B cell (primary cell): ENCODE data around the gene JPH3. TPM values are rescaled to one million over a fixed set of nuclear protein-coding genes. Genes with fewer than 3 reads are reported as not detected.

Experiments
- ATAC-seq: fragments of 200-7000 bp; cut with Tn5 transposase; one replicate; pipeline ENCODE4 v1.10.0; 2021; ENCODE audit warnings: low read depth, mild to moderate bottlenecking, moderate number of reproducible peaks, moderate library complexity
- CTCF ChIA-PET: fragments of 350-600 bp; sonication (Branson Sonifier 250); formaldehyde crosslinking; loops from one replicate; lab custom pipeline; 2021; ENCODE audit warnings: antibody characterized with exemption, inconsistent platforms; lab: Charles Lee
- POLR2A ChIA-PET: fragments of 350-600 bp; sonication (Branson Sonifier 250); formaldehyde crosslinking; loops from one replicate; lab custom pipeline; 2021; ENCODE audit warnings: antibody characterized with exemption; lab: Charles Lee
- DNase-seq: peaks from one replicate; pipeline ENCODE4 v3.0.0; 2013
- H2AFZ ChIP-seq: 2 replicates; pipeline ENCODE4 v1.6.1; 2012; ENCODE audit warnings: mild to moderate bottlenecking, low read depth, low read length; ENCODE audit not compliant: insufficient read depth, poor library complexity, severe bottlenecking
- H3K27ac ChIP-seq, 2 donors: 1 replicate in 1 of 2; 2 replicates in 1 of 2; pipeline ENCODE4 v1.5.1; 2012 to 2013; ENCODE audit warnings: low read length in 2 of 2, mild to moderate bottlenecking in 2 of 2, moderate library complexity in 1 of 2
- H3K27me3 ChIP-seq, 4 experiments: fragments of 200-600 bp in 1 of 4; sonication (generic) in 1 of 4; replicated peaks in 1 of 4; 1 replicate in 2 of 4; 2 replicates in 2 of 4; pipeline versions ENCODE4 v1.6.1 to v1.7.0; 2013 to 2016; ENCODE audit warnings: low read length in 3 of 4, mild to moderate bottlenecking in 2 of 4, mixed read lengths in 1 of 4, moderate library complexity in 1 of 4; ENCODE audit not compliant: insufficient read depth in 4 of 4, control insufficient read depth in 3 of 4; ENCODE audit errors: control extremely low read depth in 1 of 4
- H3K36me3 ChIP-seq, 2 experiments: replicated peaks in 1 of 2; 1 replicate in 1 of 2; 2 replicates in 1 of 2; pipeline versions ENCODE4 v1.6.1 to v1.7.1; 2013; ENCODE audit warnings: low read length in 1 of 2; ENCODE audit not compliant: insufficient read depth in 2 of 2, control insufficient read depth in 1 of 2; ENCODE audit errors: control extremely low read depth in 1 of 2, extremely low read depth in 1 of 2
- H3K4me1 ChIP-seq, 2 donors: fragments of 200-600 bp in 1 of 2; sonication (generic) in 1 of 2; 1 replicate in 1 of 2; 2 replicates in 1 of 2; pipeline versions ENCODE4 v1.5.1 to v1.6.1; 2013 to 2017; ENCODE audit warnings: low read length in 2 of 2; ENCODE audit not compliant: control insufficient read depth in 2 of 2, insufficient read depth in 2 of 2
- H3K4me2 ChIP-seq: replicated peaks from 2 replicates; pipeline ENCODE3; 2012; ENCODE audit warnings: mild to moderate bottlenecking, low read depth, low read length; ENCODE audit not compliant: poor library complexity, severe bottlenecking
- H3K4me3 ChIP-seq, 5 experiments: fragments of 200-600 bp in 1 of 5; sonication (generic) in 1 of 5; 1 replicate in 3 of 5; 2 replicates in 2 of 5; pipeline versions ENCODE4 v1.5.1 to v1.7.0; 2011 to 2016; ENCODE audit warnings: low read length in 4 of 5, mild to moderate bottlenecking in 4 of 5, low read depth in 2 of 5, control low read depth in 1 of 5, moderate library complexity in 1 of 5; ENCODE audit not compliant: insufficient read depth in 1 of 5; ENCODE audit errors: control extremely low read depth in 1 of 5, extremely low read depth in 1 of 5
- H3K79me2 ChIP-seq: fragments of 200-600 bp; sonication (generic); one replicate; pipeline ENCODE4 v1.6.0; 2016; ENCODE audit warnings: low read length; ENCODE audit not compliant: control insufficient read depth, insufficient read depth
- H3K9ac ChIP-seq: fragments of 200-600 bp; sonication (generic); 2 replicates; pipeline ENCODE4 v1.6.1; 2017; ENCODE audit warnings: mild to moderate bottlenecking, low read length, moderate library complexity
- H3K9me3 ChIP-seq, 3 donors: one replicate each; pipeline versions ENCODE4 v1.6.1 to v1.7.1; 2013; ENCODE audit warnings: low read length in 2 of 3; ENCODE audit not compliant: control insufficient read depth in 2 of 3, insufficient read depth in 1 of 3; ENCODE audit errors: control extremely low read depth in 1 of 3
- H4K20me1 ChIP-seq: 2 replicates; pipeline ENCODE4 v1.6.0; 2012; ENCODE audit warnings: mild to moderate bottlenecking, low read length; ENCODE audit not compliant: insufficient read depth, control insufficient read depth, poor library complexity, severe bottlenecking
- H3K27ac Mint-ChIP-seq: one replicate; pipeline ENCODE4 v1.8.0; 2021; ENCODE audit warnings: mixed read lengths
- H3K27me3 Mint-ChIP-seq: one replicate; pipeline ENCODE4 v1.8.0; 2021; ENCODE audit warnings: mixed read lengths
- H3K4me1 Mint-ChIP-seq: one replicate; pipeline ENCODE4 v1.8.0; 2021; ENCODE audit warnings: mixed read lengths
- H3K4me3 Mint-ChIP-seq: one replicate; pipeline ENCODE4 v1.8.0; 2021; ENCODE audit warnings: mixed read lengths
- H3K9me3 Mint-ChIP-seq: one replicate; pipeline ENCODE4 v1.8.0; 2022; ENCODE audit warnings: mixed read lengths; ENCODE audit not compliant: insufficient read depth
- CTCF ChIP-seq: fragments of 200-600 bp; IDR thresholded peaks from one replicate; pipeline ENCODE4 v1.8.0; 2022; ENCODE audit warnings: antibody characterized with exemption, mild to moderate bottlenecking
- EZH2 ChIP-seq: IDR thresholded peaks from 2 replicates; pipeline ENCODE4 v1.6.1; 2012; ENCODE audit warnings: borderline replicate concordance, low read depth, mild to moderate bottlenecking, moderate library complexity, low read length; ENCODE audit not compliant: insufficient read depth, poor library complexity, severe bottlenecking
- WGBS: methylation state at CpG from one replicate; pipeline ENCODE4 v1.1.5; 2013; ENCODE audit warnings: missing lambda C conversion rate; ENCODE audit not compliant: insufficient coverage; 5-methylcytosine and 5-hydroxymethylcytosine counted together
- intact Hi-C: fragments of 100-400 bp; cut with micrococcal nuclease; formaldehyde crosslinking; loops from one replicate; pipeline ENCODE4 v1.10.0; 2022
- polyA plus RNA-seq: library from polyadenylated mRNA; depleted of rRNA; stranded (reverse); fragments of >200 nt; gene quantifications from 2 replicates; pipeline ENCODE4 v1.2.3, GENCODE V29; 2012
- total RNA-seq, 2 donors: library from RNA; stranded (reverse); fragments of 120-200 nt in 1 of 2; gene quantifications; 1 replicate in 1 of 2; 2 replicates in 1 of 2; pipeline versions ENCODE4 v1.2.3 to v1.2.4, GENCODE V29; 2013 to 2022

Gene JPH3
- total and polyA plus RNA-seq, 2 donors (not counting 1 experiment from before 2014, with no cell fraction given) = not detected

GRCh38 chr16:87666919-87667318 lies 64.6 kb downstream of the JPH3 start:
- DNase-seq = no peak
- ATAC-seq = no peak
- TF ChIP-seq EZH2 (no peak), CTCF (no peak)
- Histone ChIP-seq H3K4me1 (peaks cover 0 to 28% of the 10 kb centered on the region in 2 donors), H3K27ac (no peak overlapping the region), H3K27me3 (peaks cover 0 to 5% (median 0%) of the 10 kb centered on the region in 4 experiments), H2AFZ (no peak overlapping the region), H3K9me3 (peaks cover 0 to 6% (median 0%) of the 10 kb centered on the region in 3 donors), H3K4me2 (no peak overlapping the region), H3K36me3 (no peaks in the 10 kb centered on the region), H3K79me2 (no peaks in the 10 kb centered on the region), H3K4me3 (no peak overlapping the region), H4K20me1 (no peaks in the 10 kb centered on the region), H3K9ac (no peak overlapping the region)
- ChIA-PET POLR2A (no interaction called here), CTCF (no interaction called here)
- Mint-ChIP-seq H3K4me1 (no peaks in the 10 kb centered on the region), H3K27ac (no peak overlapping the region), H3K27me3 (peaks cover 3% of the 10 kb centered on the region), H3K9me3 (no peaks in the 10 kb centered on the region), H3K4me3 (no peak overlapping the region)
- WGBS = 79% methylated on average over 16 of the region's 16 CpGs
- intact Hi-C loops = no loop called here

- H3K4me3 ChIP-seq = no peak overlapping the region
- intact Hi-C loops = no loop called here
- Mint-ChIP-seq H3K27me3 (peaks cover 3% of the 10 kb centered on the region), H3K9me3 (no peaks in the 10 kb centered on the region), H3K4me3 (no peak overlapping the region), H3K4me1 (no peaks in the 10 kb centered on the region), H3K27ac (no peak overlapping the region)
- CTCF ChIA-PET = no interaction called here
- DNase-seq = no peak
- no peaks in the 10 kb centered on the region for H4K20me1 ChIP-seq
- peaks cover 0 to 32% of the 10 kb centered on the region in 2 donors for H3K4me1 ChIP-seq
- peaks cover 0 to 6% (median 0%) of the 10 kb centered on the region in 3 donors for H3K9me3 ChIP-seq
- H3K27ac ChIP-seq = no peak overlapping the region
- 88% methylated on average over 7 of the region's 7 CpGs for WGBS
- no peak for ATAC-seq
- no peak overlapping the region for H3K4me2 ChIP-seq
- peaks cover 0 to 5% (median 0%) of the 10 kb centered on the region in 4 experiments for H3K27me3 ChIP-seq
- POLR2A ChIA-PET = no interaction called here
- H2AFZ ChIP-seq = no peak overlapping the region
- no peaks in the 10 kb centered on the region for H3K36me3 ChIP-seq
- TF ChIP-seq CTCF = no peak
- no peaks in the 10 kb centered on the region for H3K79me2 ChIP-seq
- no peak overlapping the region for H3K9ac ChIP-seq
These were observed 65.1 kb downstream of the JPH3 start for GRCh38 chr16:87667443-87667842.
